PC-9 (cell line): ENCODE results near the gene ARFGAP3.

Experiments used
- EZH2 ChIP-seq: fragments of 200-600 bp; sonication (generic); IDR thresholded peaks from 2 replicates; pipeline ENCODE4 v1.8.0; 2017; ENCODE audit warnings: antibody characterized with exemption, low read depth
- TF ChIP-seq, protein P1 (sequence below): fragments of 200-600 bp; sonication (generic); conservative IDR thresholded peaks from 2 replicates; pipeline ENCODE4 v1.6.1; 2017; ENCODE audit warnings: mixed run types, antibody characterized with exemption, mild to moderate bottlenecking, moderate library complexity

- TF ChIP-seq, protein P1, sequence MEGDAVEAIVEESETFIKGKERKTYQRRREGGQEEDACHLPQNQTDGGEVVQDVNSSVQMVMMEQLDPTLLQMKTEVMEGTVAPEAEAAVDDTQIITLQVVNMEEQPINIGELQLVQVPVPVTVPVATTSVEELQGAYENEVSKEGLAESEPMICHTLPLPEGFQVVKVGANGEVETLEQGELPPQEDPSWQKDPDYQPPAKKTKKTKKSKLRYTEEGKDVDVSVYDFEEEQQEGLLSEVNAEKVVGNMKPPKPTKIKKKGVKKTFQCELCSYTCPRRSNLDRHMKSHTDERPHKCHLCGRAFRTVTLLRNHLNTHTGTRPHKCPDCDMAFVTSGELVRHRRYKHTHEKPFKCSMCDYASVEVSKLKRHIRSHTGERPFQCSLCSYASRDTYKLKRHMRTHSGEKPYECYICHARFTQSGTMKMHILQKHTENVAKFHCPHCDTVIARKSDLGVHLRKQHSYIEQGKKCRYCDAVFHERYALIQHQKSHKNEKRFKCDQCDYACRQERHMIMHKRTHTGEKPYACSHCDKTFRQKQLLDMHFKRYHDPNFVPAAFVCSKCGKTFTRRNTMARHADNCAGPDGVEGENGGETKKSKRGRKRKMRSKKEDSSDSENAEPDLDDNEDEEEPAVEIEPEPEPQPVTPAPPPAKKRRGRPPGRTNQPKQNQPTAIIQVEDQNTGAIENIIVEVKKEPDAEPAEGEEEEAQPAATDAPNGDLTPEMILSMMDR = no peak
- no peak for TF ChIP-seq EZH2
Measured at GRCh38 chr22:42847110-42847509, 10.0 kb downstream of the ARFGAP3 start.
